Colonic mucosa (tissue), 4 donors: ENCODE measurements around the gene CHCHD3. TPM values are rescaled to one million over a fixed set of nuclear protein-coding genes. Genes with fewer than 3 reads are reported as not detected.

Source experiments
- DNase-seq: peaks from one replicate; pipeline ENCODE4 v3.0.0-alpha.2; 2020
- H3K27ac ChIP-seq: fragments of 200-600 bp; one replicate; pipeline ENCODE4 v1.8.0; 2021
- H3K27me3 ChIP-seq: fragments of 200-600 bp; one replicate; pipeline ENCODE4 v1.8.0; 2021
- H3K36me3 ChIP-seq: fragments of 200-600 bp; one replicate; pipeline ENCODE4 v1.8.0; 2021
- H3K4me1 ChIP-seq: fragments of 200-600 bp; one replicate; pipeline ENCODE4 v1.8.0; 2021; ENCODE audit warnings: mild to moderate bottlenecking
- H3K4me3 ChIP-seq: fragments of 200-600 bp; one replicate; pipeline ENCODE4 v1.8.0; 2021
- H3K9ac ChIP-seq, 2 donors: one replicate each; pipeline ENCODE4 v1.7.0; 2013; ENCODE audit warnings: control low read depth in 2 of 2, low read depth in 2 of 2, low read length in 2 of 2
- H3K9me3 ChIP-seq: fragments of 200-600 bp; one replicate; pipeline ENCODE4 v1.8.0; 2021
- intact Hi-C: fragments of 100-400 bp; cut with DNase I; formaldehyde crosslinking; loops from one replicate; pipeline ENCODE4 v1.14.1; 2022
- total RNA-seq, 2 donors: library from RNA; stranded (reverse); fragmentation: NEBNext Ultra II Directional in 1 of 2; extraction: Animal tissue kit (Norgen Biotek cat#: 25700) in 1 of 2; gene quantifications; one replicate each; pipeline ENCODE4 v1.2.1, GENCODE V29; 2021
- TF ChIP-seq, protein P1 (sequence below): fragments of 200-600 bp; IDR thresholded peaks from one replicate; pipeline ENCODE4 v1.8.0; 2022; ENCODE audit warnings: antibody characterized with exemption, mild to moderate bottlenecking
- donor health status: healthy.
- donor health status: DM: no; HTN: no; CAD: no.
- donor health status: DM: no; HTN: no; CAD: no.

CHCHD3 gene
- total RNA-seq, 2 donors from 2014 or later, result 81.5 to 112 TPM

DNA sequence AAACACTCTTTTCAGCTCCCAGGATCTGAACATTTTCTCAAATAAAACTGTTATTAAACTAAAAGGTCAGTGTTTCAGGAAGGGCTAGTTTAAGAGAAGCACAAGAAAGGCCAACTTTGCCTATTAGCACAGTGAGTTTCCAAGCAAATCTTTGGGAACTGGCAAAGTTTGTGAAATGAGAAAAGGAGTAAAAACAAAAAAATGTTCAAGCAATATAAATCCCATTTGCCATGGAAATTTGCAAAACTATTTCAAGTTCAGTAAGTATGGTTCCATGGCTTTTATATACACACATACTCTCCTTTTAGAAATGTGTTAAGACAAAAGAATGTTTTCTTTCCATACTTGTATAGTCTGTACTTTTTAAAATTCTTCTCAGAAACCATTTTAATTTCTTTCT lies 51.5 kb downstream of the CHCHD3 start:
- TF ChIP-seq, protein P1, sequence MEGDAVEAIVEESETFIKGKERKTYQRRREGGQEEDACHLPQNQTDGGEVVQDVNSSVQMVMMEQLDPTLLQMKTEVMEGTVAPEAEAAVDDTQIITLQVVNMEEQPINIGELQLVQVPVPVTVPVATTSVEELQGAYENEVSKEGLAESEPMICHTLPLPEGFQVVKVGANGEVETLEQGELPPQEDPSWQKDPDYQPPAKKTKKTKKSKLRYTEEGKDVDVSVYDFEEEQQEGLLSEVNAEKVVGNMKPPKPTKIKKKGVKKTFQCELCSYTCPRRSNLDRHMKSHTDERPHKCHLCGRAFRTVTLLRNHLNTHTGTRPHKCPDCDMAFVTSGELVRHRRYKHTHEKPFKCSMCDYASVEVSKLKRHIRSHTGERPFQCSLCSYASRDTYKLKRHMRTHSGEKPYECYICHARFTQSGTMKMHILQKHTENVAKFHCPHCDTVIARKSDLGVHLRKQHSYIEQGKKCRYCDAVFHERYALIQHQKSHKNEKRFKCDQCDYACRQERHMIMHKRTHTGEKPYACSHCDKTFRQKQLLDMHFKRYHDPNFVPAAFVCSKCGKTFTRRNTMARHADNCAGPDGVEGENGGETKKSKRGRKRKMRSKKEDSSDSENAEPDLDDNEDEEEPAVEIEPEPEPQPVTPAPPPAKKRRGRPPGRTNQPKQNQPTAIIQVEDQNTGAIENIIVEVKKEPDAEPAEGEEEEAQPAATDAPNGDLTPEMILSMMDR, result no peak
- Histone ChIP-seq H3K27me3 (no peaks in the 10 kb centered on the region), H3K27ac (no peak overlapping the region), H3K36me3 (no peaks in the 10 kb centered on the region), H3K4me1 (no peaks in the 10 kb centered on the region), H3K9me3 (no peaks in the 10 kb centered on the region), H3K9ac (no peak overlapping the region), H3K4me3 (no peak overlapping the region)
- intact Hi-C loops, result no loop called here
- DNase-seq, result no peak

GRCh38 chr7:133029463-133029862 lies 52.4 kb downstream of the CHCHD3 start:
- Histone ChIP-seq H3K4me3 (no peak overlapping the region), H3K9ac (no peak overlapping the region), H3K4me1 (no peaks in the 10 kb centered on the region), H3K36me3 (no peaks in the 10 kb centered on the region), H3K27me3 (no peaks in the 10 kb centered on the region), H3K27ac (no peak overlapping the region), H3K9me3 (no peaks in the 10 kb centered on the region)
- no peak for DNase-seq
- intact Hi-C loops, result no loop called here
- TF ChIP-seq, protein P1, result no peak

DNA sequence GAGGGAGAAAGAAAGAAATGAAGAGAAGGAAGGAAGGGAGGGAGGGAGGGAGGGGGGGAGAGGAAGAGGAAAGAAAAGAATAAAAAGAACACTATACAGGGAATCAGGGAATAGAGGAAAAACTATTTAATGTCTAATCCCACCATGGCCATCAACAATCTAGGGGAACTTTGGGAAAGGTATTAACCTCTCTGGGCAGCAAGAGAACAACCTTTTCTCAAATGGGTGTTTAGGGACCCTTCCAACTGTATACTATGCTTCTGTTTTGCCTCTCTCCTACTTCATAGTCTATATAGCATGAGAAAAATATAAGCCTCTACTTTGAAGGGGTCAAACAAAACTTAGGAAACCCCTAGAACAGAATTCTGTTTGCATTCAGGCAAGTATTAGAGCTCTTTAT lies 54.5 kb downstream of the CHCHD3 start:
- Histone ChIP-seq H3K4me3 (no peak overlapping the region), H3K27ac (no peak overlapping the region), H3K4me1 (no peaks in the 10 kb centered on the region), H3K36me3 (no peaks in the 10 kb centered on the region), H3K9me3 (no peaks in the 10 kb centered on the region), H3K27me3 (no peaks in the 10 kb centered on the region), H3K9ac (no peak overlapping the region)
- TF ChIP-seq, protein P1, result no peak
- intact Hi-C loops, result no loop called here
- DNase-seq, result no peak

GRCh38 chr7:133026210-133026859 lies 55.6 kb downstream of the CHCHD3 start:
- Histone ChIP-seq H3K9me3 (no peaks in the 10 kb centered on the region), H3K27me3 (no peaks in the 10 kb centered on the region), H3K4me3 (no peak overlapping the region), H3K36me3 (no peaks in the 10 kb centered on the region), H3K4me1 (no peaks in the 10 kb centered on the region), H3K27ac (no peak overlapping the region), H3K9ac (no peak overlapping the region)
- intact Hi-C loops, result no loop called here
- no peak for DNase-seq
- TF ChIP-seq, protein P1, result no peak

DNA sequence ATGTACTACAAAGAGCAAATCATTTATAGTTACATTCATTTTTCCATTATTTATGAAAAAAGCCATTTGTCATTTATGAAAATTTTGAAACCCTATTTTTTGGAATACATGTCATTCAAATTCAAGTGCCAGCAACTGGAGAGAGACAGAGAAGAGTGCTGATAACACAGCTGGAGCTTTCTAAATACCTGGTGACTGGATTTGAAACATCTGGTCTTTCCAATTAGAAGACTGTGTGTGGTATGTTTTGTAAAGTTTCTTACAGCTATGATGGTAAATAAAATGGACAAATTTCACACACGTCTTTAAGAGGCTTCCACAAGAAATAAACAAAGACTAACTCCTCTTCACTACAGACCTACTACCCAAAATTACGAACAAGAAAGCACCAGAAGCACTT lies 56.8 kb downstream of the CHCHD3 start:
- no peaks in the 10 kb centered on the region for H3K9me3 ChIP-seq
- H3K9ac ChIP-seq, result no peak overlapping the region
- no peak overlapping the region for H3K4me3 ChIP-seq
- H3K4me1 ChIP-seq, result no peaks in the 10 kb centered on the region
- TF ChIP-seq, protein P1, result no peak
- H3K27me3 ChIP-seq, result no peaks in the 10 kb centered on the region
- no peak for DNase-seq
- intact Hi-C loops, result no loop called here
- no peaks in the 10 kb centered on the region for H3K36me3 ChIP-seq
- H3K27ac ChIP-seq, result no peak overlapping the region
